Measurements from ENCODE around the gene NEGR1. TPM values are rescaled to one million over a fixed set of nuclear protein-coding genes. Genes with fewer than 3 reads are reported as not detected.

The NEGR1 gene
- total and polyA plus RNA-seq, 12 donors: 2.3 to 18.3 (median 5.2) TPM

- H3K36me3 ChIP-seq: no peaks in the 10 kb centered on the region
- 78 to 84% methylated on average over 2 of the region's 2 CpGs for WGBS, 2 donors
- no peak overlapping the region for H3K4me3 ChIP-seq
- H3K27me3 ChIP-seq: no peaks in the 10 kb centered on the region
- no peaks in the 10 kb centered on the region for H3K4me1 ChIP-seq
- intact Hi-C loops (cut with DNase I): loop anchor here in 2 of 10 donors (10.0 kb wide), 2 partner anchors 181 to 431 kb away; partner anchors contain the start of gene NEGR1 (in 1 of the 2)
- no peak for TF ChIP-seq CTCF (IDR thresholded peaks at IDR 0.05)
- ATAC-seq (no peak), DNase-seq (no peak)
- H3K9me3 ChIP-seq: peaks cover 0 to 5% (median 0%) of the 10 kb centered on the region in 11 donors
- no peak overlapping the region for H3K27ac ChIP-seq
Observed at GRCh38 chr1:71853360-71853759, 429.0 kb downstream of the NEGR1 start.

- WGBS, 2 donors: 54 to 55% methylated on average over 3 of the region's 3 CpGs
- intact Hi-C loops (cut with DNase I): loop anchor here in 2 of 10 donors (10.0 kb wide), 2 partner anchors 184 to 434 kb away; partner anchors contain the start of gene NEGR1 (in 1 of the 2)
- TF ChIP-seq CTCF (IDR thresholded peaks at IDR 0.05): no peak
- no peak overlapping the region for H3K27ac ChIP-seq
- H3K4me1 ChIP-seq: no peaks in the 10 kb centered on the region
- DNase-seq: no peak
- no peaks in the 10 kb centered on the region for H3K36me3 ChIP-seq
- no peak overlapping the region for H3K4me3 ChIP-seq
- peaks cover 0 to 5% (median 0%) of the 10 kb centered on the region in 11 donors for H3K9me3 ChIP-seq
- ATAC-seq: peak in 6 of 8 donors; percentile 28 to 73 (median 57)
- no peaks in the 10 kb centered on the region for H3K27me3 ChIP-seq
Observed at GRCh38 chr1:71850936-71851335, 431.4 kb downstream of the NEGR1 start.

- H3K4me1 ChIP-seq: no peaks in the 10 kb centered on the region
- DNase-seq (no peak), ATAC-seq (no peak)
- intact Hi-C loops (cut with DNase I): loop anchor here in 2 of 10 donors (10.0 kb wide), 2 partner anchors 184 to 434 kb away; partner anchors contain the start of gene NEGR1 (in 1 of the 2)
- TF ChIP-seq CTCF (IDR thresholded peaks at IDR 0.05): no peak
- no peak overlapping the region for H3K27ac ChIP-seq
- H3K9me3 ChIP-seq: peaks cover 0 to 5% (median 0%) of the 10 kb centered on the region in 11 donors
- no peak overlapping the region for H3K4me3 ChIP-seq
- H3K36me3 ChIP-seq: no peaks in the 10 kb centered on the region
- H3K27me3 ChIP-seq: no peaks in the 10 kb centered on the region
Observed at GRCh38 chr1:71850515-71850914, 431.8 kb downstream of the NEGR1 start.

- DNase-seq: no peak
- TF ChIP-seq CTCF (IDR thresholded peaks at IDR 0.05): no peak
- no peak overlapping the region for H3K27ac ChIP-seq
- intact Hi-C loops (cut with DNase I): no loop called here
- 66 to 84% methylated on average over 2 of the region's 2 CpGs for WGBS, 2 donors
- peaks cover 0 to 3% (median 0%) of the 10 kb centered on the region in 9 donors for H3K4me1 ChIP-seq
- H3K9me3 ChIP-seq: no peaks in the 10 kb centered on the region
- H3K36me3 ChIP-seq: no peaks in the 10 kb centered on the region
- no peaks in the 10 kb centered on the region for H3K27me3 ChIP-seq
- no peak overlapping the region for H3K4me3 ChIP-seq
- no peak for ATAC-seq
Observed at GRCh38 chr1:71843012-71843411, 439.3 kb downstream of the NEGR1 start.

Measured in heart right ventricle (tissue), 16 donors.